HCEC 1CT (cell line): ENCODE measurements around the gene ERCC1.
A peak's percentile ranks its signal among the peaks of the same experiment; 100 is the strongest.

Source experiments
- DNase-seq: peaks from one replicate; pipeline ENCODE4 v3.0.0-alpha.2; 2017

ERCC1 gene

GRCh38 chr19:45423589-45424190, at the start of gene ERCC1:
TSS of gene ERCC1 (minus strand) at chr19:45423917. CDS start at chr19:45423374, 543 bp downstream.
- DNase-seq, result peak; percentile 97

- no peak for DNase-seq
These were observed 49.6 kb upstream of the ERCC1 start for GRCh38 chr19:45473367-45473681.

DNA sequence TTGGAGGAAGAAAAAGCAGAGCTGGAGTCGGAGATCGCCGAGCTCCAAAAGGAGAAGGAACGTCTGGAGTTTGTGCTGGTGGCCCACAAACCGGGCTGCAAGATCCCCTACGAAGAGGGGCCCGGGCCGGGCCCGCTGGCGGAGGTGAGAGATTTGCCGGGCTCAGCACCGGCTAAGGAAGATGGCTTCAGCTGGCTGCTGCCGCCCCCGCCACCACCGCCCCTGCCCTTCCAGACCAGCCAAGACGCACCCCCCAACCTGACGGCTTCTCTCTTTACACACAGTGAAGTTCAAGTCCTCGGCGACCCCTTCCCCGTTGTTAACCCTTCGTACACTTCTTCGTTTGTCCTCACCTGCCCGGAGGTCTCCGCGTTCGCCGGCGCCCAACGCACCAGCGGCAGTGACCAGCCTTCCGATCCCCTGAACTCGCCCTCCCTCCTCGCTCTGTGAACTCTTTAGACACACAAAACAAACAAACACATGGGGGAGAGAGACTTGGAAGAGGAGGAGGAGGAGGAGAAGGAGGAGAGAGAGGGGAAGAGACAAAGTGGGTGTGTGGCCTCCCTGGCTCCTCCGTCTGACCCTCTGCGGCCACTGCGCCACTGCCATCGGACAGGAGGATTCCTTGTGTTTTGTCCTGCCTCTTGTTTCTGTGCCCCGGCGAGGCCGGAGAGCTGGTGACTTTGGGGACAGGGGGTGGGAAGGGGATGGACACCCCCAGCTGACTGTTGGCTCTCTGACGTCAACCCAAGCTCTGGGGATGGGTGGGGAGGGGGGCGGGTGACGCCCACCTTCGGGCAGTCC, 49.0 kb upstream of the ERCC1 start:
- no peak for DNase-seq

GRCh38 chr19:45471931-45472562, 48.3 kb upstream of the ERCC1 start:
- no peak for DNase-seq

DNA sequence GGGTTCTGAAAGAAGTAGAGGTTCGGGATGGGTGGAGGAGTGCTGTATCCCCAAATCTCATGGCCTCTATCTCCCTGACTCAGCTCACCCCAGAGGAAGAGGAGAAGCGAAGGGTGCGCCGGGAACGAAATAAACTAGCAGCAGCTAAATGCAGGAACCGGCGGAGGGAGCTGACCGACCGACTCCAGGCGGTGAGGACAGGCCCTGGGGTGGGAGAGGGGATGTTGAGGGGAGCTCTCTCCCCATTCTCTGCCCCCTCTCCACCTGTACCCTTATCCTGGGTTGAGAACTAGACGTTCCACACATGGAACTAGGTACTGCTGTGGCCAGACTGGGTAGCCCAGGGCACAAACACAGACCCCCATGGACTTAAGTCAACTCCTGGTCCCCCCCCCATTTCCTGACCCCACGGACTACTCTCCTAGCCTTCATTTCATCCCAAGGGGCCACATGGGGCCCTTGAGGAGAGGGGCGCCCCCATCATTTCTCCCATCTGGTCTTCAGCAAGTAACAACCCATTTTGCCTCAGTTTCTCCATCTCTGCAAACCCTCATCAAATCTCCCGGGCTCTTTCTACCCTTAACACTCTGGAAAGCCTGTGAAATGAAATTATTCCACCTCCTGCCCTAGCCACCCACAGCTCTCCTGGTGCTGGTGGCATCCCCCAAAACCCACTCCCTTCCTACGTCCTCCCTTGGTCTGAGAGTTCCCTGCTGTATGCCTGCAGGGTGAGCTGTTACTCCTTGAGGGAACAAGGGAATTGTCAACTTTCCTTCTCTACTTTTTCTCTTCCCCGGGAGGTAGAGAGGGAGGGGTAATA, 47.6 kb upstream of the ERCC1 start:
- no peak for DNase-seq

- DNase-seq, result no peak
These were observed 47.0 kb upstream of the ERCC1 start for GRCh38 chr19:45470762-45471081.

- DNase-seq, result peak; percentile 7
These were observed 46.4 kb upstream of the ERCC1 start for GRCh38 chr19:45469945-45470761.

- peak; percentile 97 for DNase-seq
These were observed 45.6 kb upstream of the ERCC1 start for GRCh38 chr19:45469132-45469944.

DNA sequence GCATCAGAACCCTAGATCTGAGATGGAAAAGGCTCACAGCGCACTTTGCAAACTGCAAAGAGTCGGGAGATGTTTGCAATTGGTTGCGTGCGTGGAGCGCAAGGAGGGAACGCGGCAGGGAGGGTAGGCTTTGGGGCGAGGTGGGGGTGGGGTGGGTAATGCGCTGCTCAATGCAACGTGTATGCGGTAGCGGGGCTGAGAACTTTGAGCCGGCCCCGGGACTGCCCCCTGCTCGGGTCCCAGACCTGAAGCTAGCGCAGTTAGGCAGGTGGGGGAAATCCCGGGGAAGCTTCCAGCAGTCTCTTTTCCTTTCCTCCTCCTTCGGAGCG, 45.0 kb upstream of the ERCC1 start:
- DNase-seq, result no peak

- DNase-seq, result peak; percentile 13
These were observed 44.5 kb upstream of the ERCC1 start for GRCh38 chr19:45468159-45468651.

- DNase-seq, result peak; percentile 93
These were observed 43.9 kb upstream of the ERCC1 start, which contains the start of gene FOSB for GRCh38 chr19:45467456-45468158. TSS of gene FOSB (plus strand) at chr19:45467996. CDS start at chr19:45468587, 591 bp downstream.

GRCh38 chr19:45467115-45467455, 43.4 kb upstream of the ERCC1 start:
- peak; percentile 1 for DNase-seq

DNA sequence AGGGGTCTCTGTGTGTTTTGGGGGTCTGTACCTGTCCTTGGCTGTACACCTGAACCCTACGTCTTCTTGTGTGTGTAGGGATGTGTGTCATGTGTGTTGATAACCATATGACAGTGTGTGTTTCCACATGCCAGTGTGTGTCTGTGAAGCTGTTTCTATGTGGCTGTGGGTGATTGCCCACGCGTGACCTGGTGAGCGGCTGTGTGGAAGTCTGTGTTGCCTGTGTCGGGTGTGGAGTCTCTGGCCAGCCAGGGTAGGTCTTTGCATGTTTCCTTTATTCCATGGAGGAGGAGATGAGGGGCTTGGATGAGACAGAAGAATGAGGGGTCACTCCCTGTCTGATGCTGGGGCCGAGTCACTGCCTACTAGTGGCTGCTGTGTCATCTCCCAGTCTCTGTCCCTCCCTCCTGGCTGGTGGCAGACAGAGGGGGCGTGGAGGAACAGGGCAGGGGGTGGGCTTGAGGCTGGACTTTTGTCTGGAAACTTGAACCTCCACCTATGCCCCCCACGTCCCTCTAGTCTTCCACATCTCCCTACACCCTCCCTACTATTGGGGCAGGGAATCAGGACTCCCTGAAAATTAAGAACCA, 41.2 kb upstream of the ERCC1 start:
- no peak for DNase-seq

GRCh38 chr19:45464274-45464673, 40.6 kb upstream of the ERCC1 start:
- DNase-seq, result no peak

- no peak for DNase-seq
These were observed 39.5 kb upstream of the ERCC1 start for GRCh38 chr19:45463241-45463640.

DNA sequence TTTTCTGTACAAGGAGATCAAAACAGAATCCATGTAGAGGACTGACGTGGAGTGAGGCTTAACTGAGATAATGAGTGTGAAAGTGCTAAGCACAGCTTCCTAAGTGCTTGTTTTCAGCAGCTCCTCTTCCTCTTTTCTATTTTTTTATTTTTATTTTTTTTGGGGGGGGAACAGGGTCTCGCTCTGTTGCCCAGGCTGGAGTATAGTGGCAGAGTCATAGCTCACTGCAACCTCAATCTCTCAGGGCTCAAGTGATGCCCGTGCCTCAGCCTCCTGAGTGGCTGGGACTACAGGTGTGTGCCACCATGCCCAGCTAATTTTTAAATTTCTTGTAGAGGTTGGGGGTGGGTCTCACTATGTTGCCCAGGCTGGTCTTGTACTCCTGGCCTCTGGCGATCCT, 38.5 kb upstream of the ERCC1 start:
- DNase-seq, result no peak

GRCh38 chr19:45460807-45461347, 37.2 kb upstream of the ERCC1 start:
- no peak for DNase-seq

GRCh38 chr19:45457776-45458175, 34.1 kb upstream of the ERCC1 start:
- no peak for DNase-seq

DNA sequence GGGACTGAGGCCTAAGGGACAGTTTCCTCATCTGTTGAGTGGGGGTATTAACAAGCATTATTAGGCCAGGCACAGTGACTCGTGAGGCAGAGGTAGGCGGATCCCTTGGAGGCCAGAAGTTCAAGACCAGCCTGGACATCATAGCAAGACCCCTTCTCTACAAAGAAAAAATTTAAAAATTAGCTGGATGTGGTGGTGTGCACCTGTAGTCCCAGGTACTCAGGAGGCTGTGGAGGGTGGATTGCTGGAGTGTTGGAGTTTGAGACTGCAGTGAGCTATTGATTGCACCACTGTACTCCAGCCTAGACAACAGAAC, 32.7 kb upstream of the ERCC1 start:
- no peak for DNase-seq

- DNase-seq, result peak; percentile 98
These were observed 32.2 kb upstream of the ERCC1 start for GRCh38 chr19:45455707-45456499.
